SU-DHL-6 (cell line): Measurements from ENCODE around the gene SLC32A1.

ENCODE experiments used
- H2AFZ ChIP-seq: fragments of 200-600 bp; sonication (generic); 2 replicates; pipeline ENCODE4 v1.6.1; 2014; ENCODE audit warnings: low read depth, mild to moderate bottlenecking, moderate library complexity, mixed read lengths, antibody characterized with exemption, low read length; ENCODE audit not compliant: severe bottlenecking
- H3F3A ChIP-seq: fragments of 200-600 bp; shearing (Covaris generic); 2 replicates; pipeline ENCODE4 v1.6.0; 2016; ENCODE audit warnings: antibody characterized with exemption, mild to moderate bottlenecking; ENCODE audit not compliant: insufficient read depth
- H3K27ac ChIP-seq: fragments of 200-600 bp; sonication (generic); 2 replicates; pipeline ENCODE4 v1.5.1; 2016; ENCODE audit warnings: low read depth, mild to moderate bottlenecking, low read length, moderate library complexity, mixed read lengths
- H3K27me3 ChIP-seq: fragments of 200-600 bp; sonication (generic), shearing (Covaris generic); 2 replicates; pipeline ENCODE4 v1.6.0; 2014; ENCODE audit warnings: mild to moderate bottlenecking, low read length
- H3K36me3 ChIP-seq: fragments of 200-600 bp; sonication (generic); 2 replicates; pipeline ENCODE4 v1.6.1; 2014; ENCODE audit warnings: mild to moderate bottlenecking, low read length, mixed read lengths
- H3K4me2 ChIP-seq: fragments of 300-600, 200-600 bp; shearing (Covaris generic), sonication (generic); 2 replicates; pipeline ENCODE4 v1.6.0; 2014; ENCODE audit warnings: low read length, low read depth, mild to moderate bottlenecking; ENCODE audit not compliant: poor library complexity, severe bottlenecking
- H3K4me3 ChIP-seq: fragments of 200-600 bp; sonication (generic); 2 replicates; pipeline ENCODE4 v1.5.1; 2014; ENCODE audit warnings: antibody characterized with exemption, low read length, mild to moderate bottlenecking, mixed read lengths; ENCODE audit not compliant: insufficient read depth, poor library complexity, severe bottlenecking
- H3K79me2 ChIP-seq: fragments of 200-600 bp; sonication (generic); 2 replicates; pipeline ENCODE4 v1.6.1; 2014; ENCODE audit warnings: mild to moderate bottlenecking, low read length, moderate library complexity; ENCODE audit not compliant: insufficient read depth
- H3K9ac ChIP-seq: fragments of 200-600 bp; sonication (generic); 2 replicates; pipeline ENCODE4 v1.7.0; 2014; ENCODE audit warnings: mild to moderate bottlenecking, low read length
- H3K9me2 ChIP-seq: fragments of 200-600 bp; sonication (generic); replicated peaks from 2 replicates; pipeline ENCODE4 v1.6.1; 2014; ENCODE audit warnings: low read length; ENCODE audit not compliant: insufficient read depth
- H3K9me3 ChIP-seq: fragments of 200-600 bp; sonication (generic); 2 replicates; pipeline ENCODE4 v1.6.1; 2014; ENCODE audit warnings: low read length, mixed read lengths; ENCODE audit not compliant: insufficient read depth
- H4K20me1 ChIP-seq: fragments of 200-600 bp; sonication (generic); 2 replicates; pipeline ENCODE4 v1.6.1; 2014; ENCODE audit warnings: low read depth, mild to moderate bottlenecking, antibody characterized with exemption, low read length, moderate library complexity, mixed read lengths
- EZH2phosphoT487 ChIP-seq: fragments of 200-600 bp; sonication (generic), shearing (Covaris generic); conservative IDR thresholded peaks from 2 replicates; pipeline ENCODE4 v1.6.1; 2018; ENCODE audit warnings: mild to moderate bottlenecking, antibody characterized with exemption, low read length, moderate library complexity, mixed read lengths
- TF ChIP-seq, protein P1 (sequence below): fragments of 200-600 bp; sonication (generic); IDR thresholded peaks from one replicate; pipeline ENCODE4 v1.5.1; 2017; ENCODE audit warnings: antibody characterized with exemption, mild to moderate bottlenecking, low read length, moderate library complexity; ENCODE audit not compliant: insufficient read depth, poor library complexity, severe bottlenecking

SLC32A1 gene

DNA sequence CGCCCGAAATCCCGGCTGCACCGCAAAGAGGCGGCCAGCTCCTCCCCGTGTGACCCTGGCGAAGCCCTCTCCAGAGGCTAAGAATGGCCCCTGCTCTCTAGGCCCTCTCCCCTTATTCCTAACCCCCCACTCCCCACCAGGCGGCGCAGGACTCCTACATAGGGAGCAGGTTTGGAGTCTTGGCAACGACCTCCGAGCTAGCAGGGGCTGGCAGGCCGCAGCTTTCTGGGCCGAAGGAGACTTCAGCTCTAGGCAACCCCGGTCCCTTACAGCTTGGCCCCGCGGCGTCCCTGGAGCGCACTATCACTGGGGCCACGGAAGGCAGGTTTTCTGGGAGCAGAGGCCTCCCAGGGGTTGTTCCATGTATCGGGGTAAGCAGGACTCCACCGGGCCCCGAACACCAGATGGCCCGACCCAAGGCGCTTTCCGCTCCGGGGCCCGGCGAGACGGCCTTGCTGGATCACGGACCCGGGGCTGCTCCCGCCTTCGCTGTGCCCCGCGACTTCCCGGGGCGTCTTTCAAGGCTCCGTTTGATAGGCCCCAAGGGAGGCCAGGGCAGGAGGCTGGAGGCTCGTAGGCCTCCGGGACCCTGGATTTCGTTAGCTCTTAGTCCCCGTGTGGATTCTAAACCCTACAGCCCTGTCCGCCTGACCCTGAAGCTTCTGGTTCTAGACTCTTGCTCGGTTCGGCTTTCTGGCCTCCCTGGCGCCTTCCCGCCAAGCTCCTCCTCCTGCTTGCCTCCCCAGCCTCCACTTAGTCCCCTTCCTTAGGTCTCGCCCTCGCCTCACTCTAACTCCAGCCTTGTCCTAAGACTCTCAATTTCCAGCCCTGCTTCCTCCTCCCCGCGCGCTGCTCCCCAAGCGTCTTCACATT is 1.9 kb downstream of the SLC32A1 start:
- Histone ChIP-seq H3K27me3 (no peaks in the 10 kb centered on the region), H3K36me3 (no peaks in the 10 kb centered on the region), H3F3A (no peaks in the 10 kb centered on the region), H3K9ac (no peak overlapping the region), H3K9me2 (no peaks in the 10 kb centered on the region), H2AFZ (no peak overlapping the region), H3K4me3 (no peak overlapping the region), H3K79me2 (no peaks in the 10 kb centered on the region), H3K9me3 (no peaks in the 10 kb centered on the region), H3K27ac (no peak overlapping the region), H4K20me1 (no peaks in the 10 kb centered on the region), H3K4me2 (no peak overlapping the region)
- TF ChIP-seq, protein P1, sequence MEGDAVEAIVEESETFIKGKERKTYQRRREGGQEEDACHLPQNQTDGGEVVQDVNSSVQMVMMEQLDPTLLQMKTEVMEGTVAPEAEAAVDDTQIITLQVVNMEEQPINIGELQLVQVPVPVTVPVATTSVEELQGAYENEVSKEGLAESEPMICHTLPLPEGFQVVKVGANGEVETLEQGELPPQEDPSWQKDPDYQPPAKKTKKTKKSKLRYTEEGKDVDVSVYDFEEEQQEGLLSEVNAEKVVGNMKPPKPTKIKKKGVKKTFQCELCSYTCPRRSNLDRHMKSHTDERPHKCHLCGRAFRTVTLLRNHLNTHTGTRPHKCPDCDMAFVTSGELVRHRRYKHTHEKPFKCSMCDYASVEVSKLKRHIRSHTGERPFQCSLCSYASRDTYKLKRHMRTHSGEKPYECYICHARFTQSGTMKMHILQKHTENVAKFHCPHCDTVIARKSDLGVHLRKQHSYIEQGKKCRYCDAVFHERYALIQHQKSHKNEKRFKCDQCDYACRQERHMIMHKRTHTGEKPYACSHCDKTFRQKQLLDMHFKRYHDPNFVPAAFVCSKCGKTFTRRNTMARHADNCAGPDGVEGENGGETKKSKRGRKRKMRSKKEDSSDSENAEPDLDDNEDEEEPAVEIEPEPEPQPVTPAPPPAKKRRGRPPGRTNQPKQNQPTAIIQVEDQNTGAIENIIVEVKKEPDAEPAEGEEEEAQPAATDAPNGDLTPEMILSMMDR, result no peak
- TF ChIP-seq EZH2phosphoT487, result no peak

DNA sequence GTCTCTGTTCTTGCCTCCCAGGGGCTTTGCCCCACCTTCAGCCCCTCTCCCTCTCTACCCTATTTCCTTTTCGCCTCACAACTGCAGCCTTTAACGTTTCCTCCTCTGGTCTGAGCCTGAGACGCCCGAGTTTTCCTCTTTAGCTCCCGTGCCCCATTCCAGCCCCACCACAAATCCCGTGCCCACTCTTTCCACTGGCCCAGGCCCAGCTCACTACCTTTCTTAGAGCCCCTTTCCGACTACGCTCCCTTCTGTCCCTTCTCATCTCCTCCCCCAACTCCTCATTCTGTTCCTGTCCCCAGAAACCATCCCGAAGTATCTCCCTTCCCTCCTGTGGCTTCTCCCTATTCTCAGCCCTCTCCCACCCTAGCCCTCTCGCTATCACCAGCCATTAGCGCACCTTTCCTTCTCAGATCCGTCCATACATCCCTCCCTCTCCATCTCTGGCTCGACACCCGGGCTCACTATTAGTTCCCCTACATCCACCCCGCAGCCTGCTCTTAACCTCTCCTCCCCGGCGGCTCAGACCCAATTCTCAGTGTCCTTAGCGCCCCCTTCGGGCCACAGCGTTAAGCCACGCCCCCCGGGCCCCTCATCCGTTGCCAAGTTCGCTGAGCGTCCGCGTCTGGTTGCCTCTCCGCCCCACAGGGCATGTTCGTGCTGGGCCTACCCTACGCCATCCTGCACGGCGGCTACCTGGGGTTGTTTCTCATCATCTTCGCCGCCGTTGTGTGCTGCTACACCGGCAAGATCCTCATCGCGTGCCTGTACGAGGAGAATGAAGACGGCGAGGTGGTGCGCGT is 2.7 kb downstream of the SLC32A1 start:
- no peak overlapping the region for H2AFZ ChIP-seq
- no peaks in the 10 kb centered on the region for H3K9me2 ChIP-seq
- H3K9ac ChIP-seq, result no peak overlapping the region
- H3K36me3 ChIP-seq, result no peaks in the 10 kb centered on the region
- TF ChIP-seq EZH2phosphoT487, result no peak
- TF ChIP-seq, protein P1, result no peak
- H3F3A ChIP-seq, result no peaks in the 10 kb centered on the region
- H3K79me2 ChIP-seq, result no peaks in the 10 kb centered on the region
- no peak overlapping the region for H3K4me3 ChIP-seq
- no peak overlapping the region for H3K4me2 ChIP-seq
- no peaks in the 10 kb centered on the region for H4K20me1 ChIP-seq
- H3K27me3 ChIP-seq, result no peaks in the 10 kb centered on the region
- no peak overlapping the region for H3K27ac ChIP-seq
- H3K9me3 ChIP-seq, result no peaks in the 10 kb centered on the region

DNA sequence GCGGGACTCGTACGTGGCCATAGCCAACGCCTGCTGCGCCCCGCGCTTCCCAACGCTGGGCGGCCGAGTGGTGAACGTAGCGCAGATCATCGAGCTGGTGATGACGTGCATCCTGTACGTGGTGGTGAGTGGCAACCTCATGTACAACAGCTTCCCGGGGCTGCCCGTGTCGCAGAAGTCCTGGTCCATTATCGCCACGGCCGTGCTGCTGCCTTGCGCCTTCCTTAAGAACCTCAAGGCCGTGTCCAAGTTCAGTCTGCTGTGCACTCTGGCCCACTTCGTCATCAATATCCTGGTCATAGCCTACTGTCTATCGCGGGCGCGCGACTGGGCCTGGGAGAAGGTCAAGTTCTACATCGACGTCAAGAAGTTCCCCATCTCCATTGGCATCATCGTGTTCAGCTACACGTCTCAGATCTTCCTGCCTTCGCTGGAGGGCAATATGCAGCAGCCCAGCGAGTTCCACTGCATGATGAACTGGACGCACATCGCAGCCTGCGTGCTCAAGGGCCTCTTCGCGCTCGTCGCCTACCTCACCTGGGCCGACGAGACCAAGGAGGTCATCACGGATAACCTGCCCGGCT is 3.4 kb downstream of the SLC32A1 start:
- Histone ChIP-seq H3K36me3 (no peaks in the 10 kb centered on the region), H3K79me2 (no peaks in the 10 kb centered on the region), H3K27ac (no peak overlapping the region), H3K9me3 (no peaks in the 10 kb centered on the region), H3K4me3 (no peak overlapping the region), H3K9ac (no peak overlapping the region), H4K20me1 (no peaks in the 10 kb centered on the region), H3K4me2 (no peak overlapping the region), H3K9me2 (no peaks in the 10 kb centered on the region), H3F3A (no peaks in the 10 kb centered on the region), H3K27me3 (no peaks in the 10 kb centered on the region), H2AFZ (no peak overlapping the region)
- TF ChIP-seq, protein P1, result no peak
- no peak for TF ChIP-seq EZH2phosphoT487
